Liver (tissue), 3 donors: ENCODE measurements around the gene WAC.

Experiments
- ATF3 ChIP-seq: IDR thresholded peaks from 2 replicates; pipeline ENCODE4 v1.6.1; 2016; ENCODE audit warnings: antibody characterized with exemption
- CTCF ChIP-seq: fragments of 150-350 bp; IDR thresholded peaks from 2 replicates; pipeline ENCODE4 v1.5.1; 2017; ENCODE audit warnings: improper control_type of control experiment, low read depth, low read length; ENCODE audit not compliant: missing input control
- EGR1 ChIP-seq, 2 donors: IDR thresholded peaks; 2 replicates each; pipeline ENCODE4 v1.6.1; 2016 to 2018; ENCODE audit warnings: antibody characterized with exemption in 2 of 2, low read depth in 2 of 2
- JUND ChIP-seq, 2 donors: IDR thresholded peaks; 2 replicates each; pipeline ENCODE4 v1.6.1; 2016; ENCODE audit warnings: antibody characterized with exemption in 2 of 2
- MAX ChIP-seq: IDR thresholded peaks from 2 replicates; pipeline ENCODE4 v1.6.1; 2016; ENCODE audit warnings: antibody characterized with exemption
- RAD21 ChIP-seq, 2 donors: IDR thresholded peaks; 2 replicates each; pipeline ENCODE4 v1.6.1; 2016; ENCODE audit warnings: antibody characterized with exemption in 2 of 2, mild to moderate bottlenecking in 2 of 2
- REST ChIP-seq: IDR thresholded peaks from 2 replicates; pipeline ENCODE4 v1.6.1; 2016; ENCODE audit warnings: antibody characterized with exemption, mild to moderate bottlenecking
- SP1 ChIP-seq: IDR thresholded peaks from 2 replicates; pipeline ENCODE4 v1.6.1; 2018; ENCODE audit warnings: antibody characterized with exemption, mild to moderate bottlenecking
- TAF1 ChIP-seq: conservative IDR thresholded peaks from 2 replicates; pipeline ENCODE4 v1.6.1; 2016; ENCODE audit warnings: antibody characterized with exemption, mild to moderate bottlenecking
- YY1 ChIP-seq: IDR thresholded peaks from 2 replicates; pipeline ENCODE4 v1.6.1; 2016; ENCODE audit warnings: antibody characterized with exemption, mild to moderate bottlenecking
- ZBTB33 ChIP-seq: IDR thresholded peaks from 2 replicates; pipeline ENCODE4 v1.6.1; 2016; ENCODE audit warnings: antibody characterized with exemption
- donor health status: healthy.
- donor health status: healthy.

- TF ChIP-seq CTCF (no peak), EGR1 (IDR thresholded peaks at IDR 0.05; ENCODE audit: low read depth in 2 of 2) (no peak), REST (no peak), YY1 (no peak), ZBTB33 (no peak), TAF1 (no peak), SP1 (no peak), MAX (no peak), RAD21 (IDR thresholded peaks at IDR 0.05) (no peak), JUND (IDR thresholded peaks at IDR 0.05) (no peak), ATF3 (no peak)
Measured at GRCh38 chr10:28544058-28544457, 11.1 kb downstream of the WAC start.
